Amniotic epithelial cell (primary cell): ENCODE results near the gene B3GNT8.
"Not testable (repeated sequence)": the region's sequence is repeated elsewhere in the genome, so short reads cannot be mapped to it uniquely, and the experiment has no call there.

Experiments
- DNase-seq: peaks from one replicate; pipeline ENCODE4 v3.0.0-alpha.2; 2010; ENCODE audit warnings: low read depth

B3GNT8 gene

GRCh38 chr19:41386442-41386841 is 40.7 kb downstream of the B3GNT8 start:
- no peak for DNase-seq

GRCh38 chr19:41384351-41384750 is 42.8 kb downstream of the B3GNT8 start:
- DNase-seq = no peak

GRCh38 chr19:41381536-41381935 is 45.6 kb downstream of the B3GNT8 start:
- not testable (repeated sequence) for DNase-seq

GRCh38 chr19:41377977-41378709 is 49.0 kb downstream of the B3GNT8 start:
- DNase-seq = no peak

- peak; percentile 43 for DNase-seq
These were observed 50.2 kb downstream of the B3GNT8 start for GRCh38 chr19:41376998-41377365.

- DNase-seq = peak; percentile 51
These were observed 50.8 kb downstream of the B3GNT8 start, which contains the start of gene TMEM91 for GRCh38 chr19:41376241-41376997. TMEM91 (plus strand) TSS chr19:41376533; CDS start chr19:41378310, 1,777 bp downstream.
